GM19099 (cell line): ENCODE measurements around the gene TUB.

Source experiments
- POLR2A ChIP-seq: IDR thresholded peaks from 3 replicates; pipeline ENCODE4 v1.6.1; 2011; ENCODE audit warnings: low read depth; ENCODE audit not compliant: insufficient read length; ENCODE audit errors: extremely low read depth

Gene TUB

DNA sequence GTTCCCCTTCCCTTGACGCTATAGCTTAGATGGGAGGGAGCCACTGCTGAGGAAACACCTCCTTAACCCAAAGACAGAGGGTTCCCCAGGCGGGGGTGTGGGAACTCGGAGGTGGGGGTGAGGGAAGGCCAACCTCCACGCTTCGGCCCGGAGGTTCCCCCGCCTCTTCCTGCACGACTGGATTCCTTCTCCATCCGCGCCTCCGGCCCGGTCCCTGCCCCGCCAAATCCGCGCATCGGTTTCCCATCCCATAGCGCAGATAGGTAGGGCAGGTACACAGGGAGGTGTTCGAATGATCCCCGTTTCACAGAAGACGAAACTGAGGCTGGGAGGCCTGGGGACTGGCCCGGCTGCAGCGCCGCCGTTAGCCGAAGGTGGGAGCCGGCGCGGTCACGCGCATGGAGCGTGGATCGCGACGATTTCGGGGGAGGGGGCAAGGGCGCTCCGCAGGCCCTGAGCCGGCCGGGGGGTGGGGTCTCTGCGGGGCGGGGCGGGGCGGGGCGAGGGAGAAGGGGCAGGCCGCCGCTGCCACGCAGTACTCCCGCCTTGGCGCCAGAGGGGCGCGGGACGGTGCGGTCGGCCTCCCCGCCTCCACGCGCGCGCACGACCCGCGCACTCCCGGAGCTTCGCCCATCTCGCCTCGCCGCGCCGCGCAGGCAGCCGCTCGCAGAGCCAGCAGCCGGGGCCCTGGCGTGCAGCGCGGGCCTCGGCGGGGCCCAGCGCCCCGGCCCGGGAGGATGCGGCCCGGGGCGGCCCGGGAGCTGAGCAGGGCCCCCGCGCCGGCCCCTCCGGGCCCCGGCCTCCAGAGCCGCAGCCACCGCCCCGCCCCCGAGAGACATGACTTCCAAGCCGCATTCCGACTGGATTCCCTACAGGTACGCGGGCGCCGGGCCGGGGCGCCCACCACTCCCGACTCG is at the start of gene TUB:
TSS of gene TUB (plus strand) at position 538 of the 917 bp plus-strand sequence. CDS start at position 838, 300 bp downstream.
- no peak for TF ChIP-seq POLR2A

- TF ChIP-seq POLR2A: no peak
Measured at GRCh38 chr11:8031248-8032115, 49.5 kb upstream of the TUB start.

DNA sequence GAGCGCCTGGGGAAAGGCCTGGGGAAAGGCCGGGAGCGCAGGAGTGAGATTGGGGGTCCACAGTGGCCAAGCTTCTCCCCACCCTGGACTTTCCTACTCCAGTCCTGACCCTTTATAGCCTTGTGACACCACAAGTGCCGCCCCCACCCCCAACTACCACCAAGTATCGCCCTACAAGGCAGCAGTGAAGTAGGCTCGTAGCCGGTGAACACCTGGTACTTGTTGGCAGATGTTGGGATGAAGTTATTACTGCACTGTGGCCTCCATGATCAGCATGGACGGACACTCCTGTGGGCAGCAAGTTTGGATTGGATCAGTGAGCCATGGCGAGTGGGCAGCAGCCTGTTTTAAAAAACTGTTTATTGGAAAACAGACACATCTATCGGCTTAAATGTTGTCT is 48.9 kb upstream of the TUB start:
- TF ChIP-seq POLR2A: no peak

- no peak for TF ChIP-seq POLR2A
Measured at GRCh38 chr11:8032576-8033304, 48.3 kb upstream of the TUB start.

DNA sequence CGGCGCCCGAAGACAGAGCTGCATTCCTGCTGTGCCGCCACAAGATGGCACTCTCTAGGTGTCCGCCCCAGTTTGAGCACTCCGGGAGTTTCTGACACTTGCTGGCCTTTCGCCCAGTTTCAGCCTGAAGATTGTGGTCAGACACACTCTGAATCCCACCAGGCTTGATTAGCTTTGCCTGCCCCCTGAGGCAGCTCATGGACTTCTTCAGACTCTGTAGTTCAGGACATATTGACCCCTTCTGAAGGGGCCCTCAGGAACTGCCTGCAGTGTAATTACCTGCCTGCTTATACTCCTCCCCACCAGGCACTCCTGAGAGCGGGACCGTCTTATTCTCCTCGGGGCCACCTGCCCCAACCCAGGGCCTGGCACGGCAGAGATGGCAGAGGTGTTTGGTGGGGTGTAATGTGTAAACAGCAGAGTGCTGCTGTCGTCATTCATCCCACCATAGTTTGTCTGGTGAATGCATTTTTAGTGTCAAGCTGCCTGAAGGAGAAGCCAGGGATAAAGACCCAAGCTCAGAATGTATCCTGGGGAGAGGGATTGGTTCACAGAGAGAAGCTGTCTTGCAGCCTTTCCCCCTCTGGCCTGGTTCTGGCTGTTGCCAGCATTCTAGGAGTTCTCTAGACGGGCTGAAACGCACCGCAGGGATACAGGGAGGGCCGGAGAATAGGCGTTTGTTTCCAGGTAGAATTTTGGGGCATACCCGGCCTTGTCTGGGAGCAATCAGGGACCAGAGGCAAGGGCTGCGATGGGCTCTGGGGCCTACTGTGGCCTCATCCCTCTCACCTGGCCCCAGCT is 47.5 kb upstream of the TUB start:
- TF ChIP-seq POLR2A: no peak

DNA sequence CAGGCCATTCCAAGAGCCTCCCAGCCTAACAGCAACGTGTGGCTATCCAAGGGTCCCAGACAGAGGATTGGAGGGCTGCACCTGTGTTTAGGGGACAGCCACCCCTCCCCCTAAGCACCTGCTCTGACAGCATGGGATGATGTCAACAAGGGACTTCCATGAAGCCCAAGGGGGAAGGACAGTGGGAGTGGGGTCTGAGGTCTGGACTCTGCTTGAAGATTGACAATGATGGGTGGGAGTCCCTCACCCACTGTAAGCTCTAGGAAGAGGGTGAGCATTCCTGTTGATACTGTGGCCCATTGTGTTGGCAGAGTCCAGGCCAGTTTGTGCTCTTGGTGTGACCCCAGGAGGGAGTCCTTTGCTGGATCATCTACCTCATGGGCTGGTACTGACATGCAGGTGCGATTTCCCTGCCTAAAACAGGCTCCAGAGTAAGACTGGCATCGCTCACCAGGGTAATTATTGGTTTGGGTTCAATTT is 46.9 kb upstream of the TUB start:
- TF ChIP-seq POLR2A: no peak

GRCh38 chr11:8034604-8035190 is 46.3 kb upstream of the TUB start:
- no peak for TF ChIP-seq POLR2A

- TF ChIP-seq POLR2A: no peak
Measured at GRCh38 chr11:8035200-8035855, 45.7 kb upstream of the TUB start.

- TF ChIP-seq POLR2A: no peak
Measured at GRCh38 chr11:8036002-8036802, 44.8 kb upstream of the TUB start.

- TF ChIP-seq POLR2A: no peak
Measured at GRCh38 chr11:8036986-8037385, 44.0 kb upstream of the TUB start.

DNA sequence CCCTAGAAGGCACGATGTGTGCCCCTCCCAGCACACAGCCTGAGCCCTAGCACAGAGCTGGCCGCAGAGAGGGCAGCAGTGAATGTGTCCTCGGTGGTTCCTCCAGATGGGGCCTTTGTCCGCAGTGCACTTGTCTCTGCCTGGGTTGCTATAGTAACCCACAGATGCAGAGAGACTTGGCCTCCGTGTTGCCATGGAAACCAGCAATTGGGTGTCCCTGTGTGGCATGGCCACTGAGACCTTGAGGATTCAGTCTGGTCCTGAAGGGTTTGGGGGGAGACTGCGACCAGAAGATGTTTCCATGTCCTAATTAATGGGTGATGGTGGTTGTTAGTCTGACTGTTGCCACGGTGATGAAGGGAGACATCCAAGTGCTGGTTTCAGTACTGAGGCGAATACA is 42.6 kb upstream of the TUB start:
- TF ChIP-seq POLR2A: no peak

- no peak for TF ChIP-seq POLR2A
Measured at GRCh38 chr11:8038811-8039529, 42.0 kb upstream of the TUB start.

- TF ChIP-seq POLR2A: no peak
Measured at GRCh38 chr11:8039530-8040260, 41.3 kb upstream of the TUB start.
